ENCODE data around the gene SGCD.

GRCh38 chr5:156526081-156526925 lies 199.3 kb downstream of the SGCD start:
- no peak for TF ChIP-seq ZNF565 (CRISPR knock-in tag; conservative IDR thresholded peaks at IDR 0.05; ENCODE audit: low read depth)
- TF ChIP-seq ZNF8 (CRISPR knock-in tag; IDR thresholded peaks at IDR 0.05), result no peak
- no peak for TF ChIP-seq ZNF70 (CRISPR knock-in tag; IDR thresholded peaks at IDR 0.05)
- TF ChIP-seq GLIS3 (CRISPR knock-in tag; IDR thresholded peaks at IDR 0.05), result no peak
- TF ChIP-seq CREB5 (CRISPR knock-in tag; IDR thresholded peaks at IDR 0.05; ENCODE audit: low read depth), result no peak
- no peak for TF ChIP-seq RARB (CRISPR knock-in tag; IDR thresholded peaks at IDR 0.05)
